Pancreas (tissue), 10 donors: ENCODE results near the gene OR4M2. TPM values are rescaled to one million over a fixed set of nuclear protein-coding genes. Genes with fewer than 3 reads are reported as not detected.
A peak's percentile ranks its signal among the peaks of the same experiment; 100 is the strongest.
"Not testable (repeated sequence)": the region's sequence is repeated elsewhere in the genome, so short reads cannot be mapped to it uniquely, and the experiment has no call there.

ENCODE experiments used
- ATAC-seq, 4 donors: fragments of 200-7000 bp; cut with Tn5 transposase; one replicate each; pipeline versions ENCODE4 v1.8.0 to v1.9.1; 2020; ENCODE audit warnings: mild to moderate bottlenecking in 4 of 4, moderate library complexity in 4 of 4
- DNase-seq, 6 donors: peaks; one replicate each; pipeline ENCODE4 v3.0.0-alpha.2; 2020
- FAIRE-seq: peaks from 2 replicates; lab custom pipeline; 2012; peaks lifted over from hg19 to GRCh38; lab: Jason Lieb, UNC
- H3K27ac ChIP-seq, 4 donors: fragments of 200-600 bp; sonication (generic); 1 replicate in 3 of 4; 2 replicates in 1 of 4; pipeline versions ENCODE4 v1.5.0 to v1.8.0; 2020
- H3K27me3 ChIP-seq, 4 donors: fragments of 200-600 bp; one replicate each; pipeline ENCODE4 v1.8.0; 2021
- H3K36me3 ChIP-seq, 3 donors: fragments of 200-600 bp; sonication (generic) in 1 of 3; one replicate each; pipeline versions ENCODE4 v1.5.0 to v1.8.0; 2020 to 2021
- H3K4me1 ChIP-seq, 3 donors: fragments of 200-600 bp; one replicate each; pipeline ENCODE4 v1.8.0; 2021
- H3K4me3 ChIP-seq, 4 donors: fragments of 200-600 bp; sonication (generic) in 2 of 4; one replicate each; pipeline versions ENCODE4 v1.5.0 to v1.8.0; 2020 to 2021
- H3K9me3 ChIP-seq, 4 donors: fragments of 200-600 bp; one replicate each; pipeline ENCODE4 v1.8.0; 2021
- WGBS, 2 donors: extraction: QIAGEN DNeasy Blood & Tissue Kit; methylation state at CpG; one replicate each; pipeline ENCODE4 v1.1.7; 2013; 5-methylcytosine and 5-hydroxymethylcytosine counted together
- intact Hi-C, 3 donors: fragments of 100-400 bp; cut with DNase I; formaldehyde crosslinking; loops; one replicate each; pipeline versions ENCODE4 v1.11.1 to v1.14.2; 2022
- polyA plus RNA-seq, 2 donors: library from polyadenylated mRNA; stranded (reverse); fragments of 200-250 nt; gene quantifications; one replicate each; pipeline ENCODE4 v1.2.3, GENCODE V29; 2013
- total RNA-seq, 6 donors: library from RNA; stranded (reverse); fragmentation: NEBNext Ultra II Directional in 4 of 6; extraction: Animal tissue kit (Norgen Biotek cat#: 25700) in 4 of 6; gene quantifications; one replicate each; pipeline versions ENCODE4 v1.2.1 to v1.2.4, GENCODE V29; 2021 to 2023
- donor health status: healthy with polysubstance abuse.
- donor health status: DM: no; HTN: no; CAD: no; lungs with moderate emphysema.
- donor health status: DM: no; HTN: no; CAD: no.
- donor health status: control.
- donor health status: control.
- donor health status: Bipolar disorder and iron deficiency.
- donor health status: DM: yes; HTN: yes; CAD: no.
- donor health status: DM: no; HTN: no; CAD: no.
- donor health status: DM: no; HTN: no; CAD: no.
- donor health status: DM: yes; HTN: yes; CAD: no.

The OR4M2 gene, protein sequence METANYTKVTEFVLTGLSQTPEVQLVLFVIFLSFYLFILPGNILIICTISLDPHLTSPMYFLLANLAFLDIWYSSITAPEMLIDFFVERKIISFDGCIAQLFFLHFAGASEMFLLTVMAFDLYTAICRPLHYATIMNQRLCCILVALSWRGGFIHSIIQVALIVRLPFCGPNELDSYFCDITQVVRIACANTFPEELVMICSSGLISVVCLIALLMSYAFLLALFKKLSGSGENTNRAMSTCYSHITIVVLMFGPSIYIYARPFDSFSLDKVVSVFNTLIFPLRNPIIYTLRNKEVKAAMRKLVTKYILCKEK
- total RNA-seq (not detected), polyA plus RNA-seq (not detected)

DNA sequence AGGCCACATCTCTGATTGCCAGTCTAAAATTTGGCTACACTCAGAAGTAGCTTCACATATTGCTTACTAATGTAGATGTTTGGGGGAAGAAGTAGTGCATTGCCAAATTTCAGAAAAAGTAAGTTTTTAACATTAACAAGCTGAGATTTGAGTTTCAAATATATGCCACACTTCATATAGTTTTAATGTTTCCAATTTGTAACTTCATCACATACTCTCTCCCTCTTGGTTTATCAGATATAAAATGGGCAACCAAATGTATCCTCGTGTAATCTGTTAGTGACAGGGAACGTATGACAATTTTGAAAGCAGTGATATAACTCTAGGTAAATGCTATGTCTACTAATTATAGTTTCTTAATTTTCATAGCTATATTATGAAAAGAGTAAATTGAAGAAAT lies at the start of gene OR4M2:
Gene OR4M2 (plus strand): TSS at position 301 of the 400 bp plus-strand sequence. CDS start 98 bp downstream, at position 399.
- WGBS, 2 donors, result no CpG with 5 or more reads among the region's 2 CpGs
- ATAC-seq, FAIRE-seq, DNase-seq, intact Hi-C loops, H3K9me3 ChIP-seq, H3K4me1 ChIP-seq, H3K27ac ChIP-seq, H3K4me3 ChIP-seq, H3K27me3 ChIP-seq, H3K36me3 ChIP-seq: not testable (repeated sequence)

DNA sequence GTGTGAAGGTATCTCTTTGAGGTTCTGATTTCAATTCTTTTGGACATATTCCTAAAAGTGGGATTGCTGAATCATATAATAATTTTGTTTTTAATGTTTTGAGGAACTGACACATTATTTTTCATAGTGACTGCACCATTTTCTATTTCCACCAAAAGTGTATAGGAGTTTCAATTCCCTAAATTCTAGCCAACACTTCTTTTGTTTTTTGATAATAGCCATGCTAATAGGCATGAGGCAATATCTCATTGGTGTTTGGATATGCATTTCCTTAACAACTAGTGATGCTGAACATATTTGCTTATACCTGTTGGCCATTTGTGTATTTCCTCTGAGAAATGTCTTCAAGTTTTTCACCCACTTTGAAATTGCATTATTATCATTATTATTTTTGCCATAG lies 11.1 kb upstream of the OR4M2 start:
- DNase-seq, H3K9me3 ChIP-seq, intact Hi-C loops, H3K4me3 ChIP-seq, H3K36me3 ChIP-seq, ATAC-seq, H3K27me3 ChIP-seq, FAIRE-seq, H3K27ac ChIP-seq, H3K4me1 ChIP-seq: not testable (repeated sequence)

DNA sequence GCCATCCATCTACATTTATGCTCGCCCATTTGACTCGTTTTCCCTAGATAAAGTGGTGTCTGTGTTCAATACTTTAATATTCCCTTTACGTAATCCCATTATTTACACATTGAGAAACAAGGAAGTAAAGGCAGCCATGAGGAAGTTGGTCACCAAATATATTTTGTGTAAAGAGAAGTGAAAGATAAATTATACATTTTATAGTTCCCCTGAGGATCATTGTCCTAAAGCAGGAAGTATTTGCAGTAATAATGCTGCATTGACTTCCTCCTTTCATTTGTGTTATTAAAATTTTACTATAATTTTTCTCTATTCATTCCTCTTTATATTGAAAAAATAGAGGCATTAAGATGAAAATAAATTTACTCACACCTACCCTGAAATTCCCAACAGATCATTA lies 1.1 kb downstream of the OR4M2 start:
- H3K4me3 ChIP-seq, H3K36me3 ChIP-seq, DNase-seq, ATAC-seq, FAIRE-seq, H3K27ac ChIP-seq, intact Hi-C loops, H3K4me1 ChIP-seq, H3K9me3 ChIP-seq, H3K27me3 ChIP-seq: not testable (repeated sequence)
- no CpG with 5 or more reads among the region's 3 CpGs for WGBS, 2 donors

DNA sequence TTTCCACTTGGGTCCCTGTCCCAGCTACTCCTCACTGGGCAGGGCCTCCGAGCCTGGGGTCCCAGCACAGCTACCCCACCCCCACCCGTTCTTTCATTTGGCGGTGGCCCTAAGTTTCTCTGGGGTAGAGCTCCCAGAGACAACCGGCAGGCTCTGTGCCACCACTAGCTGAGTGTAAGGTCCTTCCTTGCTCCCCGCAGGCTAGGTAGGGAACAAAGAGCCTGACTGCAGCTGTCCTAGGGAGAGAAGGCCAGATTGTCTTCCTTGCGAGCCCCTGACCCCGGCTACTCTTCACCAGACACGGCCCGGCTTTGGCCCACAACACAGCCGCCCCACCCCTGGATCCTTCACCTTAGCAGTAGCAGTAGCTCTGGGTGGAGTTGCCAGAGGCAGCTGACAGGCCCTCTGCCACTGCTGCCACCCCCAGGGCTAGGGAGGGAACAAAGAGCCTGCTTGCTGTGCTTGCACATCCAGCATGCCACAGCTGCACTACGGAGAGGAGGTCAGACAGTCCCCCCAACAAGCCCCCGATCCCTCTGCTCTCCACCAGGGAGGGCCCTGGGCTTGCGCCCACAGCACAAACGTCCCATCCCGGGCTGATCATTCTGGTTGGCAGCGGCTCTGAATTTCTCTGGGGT lies 18.4 kb downstream of the OR4M2 start:
- H3K27ac ChIP-seq, FAIRE-seq, intact Hi-C loops, H3K27me3 ChIP-seq, H3K9me3 ChIP-seq, H3K4me3 ChIP-seq, H3K4me1 ChIP-seq, H3K36me3 ChIP-seq, DNase-seq: not testable (repeated sequence)
- peak in 1 of 4 donors; percentile 57 for ATAC-seq
- WGBS, 2 donors, result 72% methylated on average over 4 of the region's 16 CpGs; no CpG with 5 or more reads in 1 of the 2 donors

DNA sequence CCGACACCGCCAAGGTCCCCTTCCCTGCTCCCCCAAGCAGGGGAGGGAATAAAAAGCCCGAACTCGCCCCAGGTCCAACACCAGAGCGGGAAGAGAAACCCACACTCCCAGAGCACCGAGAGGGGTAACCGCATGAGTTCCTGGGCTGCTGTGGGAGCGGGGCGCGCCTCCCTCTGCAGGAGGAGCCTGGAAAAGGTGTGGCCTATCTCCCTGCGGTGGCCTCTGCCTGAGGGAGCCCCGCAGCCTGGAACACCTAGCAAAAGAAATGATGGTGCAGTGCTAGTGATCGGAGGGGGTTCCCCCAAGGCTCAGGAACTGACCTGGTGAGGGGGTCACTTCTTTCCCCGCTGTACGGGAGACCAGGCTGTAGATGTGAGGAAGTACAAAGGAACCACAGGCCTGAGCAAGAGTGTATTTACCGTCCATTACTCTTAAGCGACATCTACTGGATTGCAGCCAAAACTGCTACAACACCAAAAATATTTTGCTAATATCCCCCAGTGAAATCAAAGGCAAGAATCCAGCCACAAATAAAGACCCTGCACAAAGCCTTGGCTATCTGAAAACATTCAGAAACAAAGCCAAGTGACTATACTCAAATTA lies 19.1 kb downstream of the OR4M2 start:
- H3K27ac ChIP-seq, H3K27me3 ChIP-seq, H3K4me1 ChIP-seq, DNase-seq, FAIRE-seq, H3K4me3 ChIP-seq, intact Hi-C loops, H3K36me3 ChIP-seq, H3K9me3 ChIP-seq: not testable (repeated sequence)
- peak in 1 of 4 donors; percentile 69 for ATAC-seq
- no CpG with 5 or more reads among the region's 17 CpGs for WGBS, 2 donors

DNA sequence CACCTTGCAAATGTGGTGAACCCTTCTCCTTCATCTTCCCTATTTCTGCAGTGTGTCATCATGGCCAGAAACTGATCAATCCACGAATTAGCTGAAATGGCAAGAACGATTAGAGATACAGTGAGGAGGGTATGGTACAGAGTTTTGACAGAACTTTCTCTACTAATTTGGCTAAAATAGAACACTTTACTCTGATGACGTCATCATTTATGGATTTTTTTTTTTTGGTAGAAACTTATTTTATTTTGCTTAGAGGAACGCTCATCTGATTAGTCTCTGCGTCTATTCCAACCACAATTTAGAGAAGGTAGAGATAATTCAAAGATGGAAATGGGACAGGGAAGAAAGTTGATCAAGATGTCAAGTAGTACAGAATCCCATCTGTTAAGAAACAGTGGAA lies 41.7 kb downstream of the OR4M2 start:
- H3K4me1 ChIP-seq, H3K9me3 ChIP-seq, H3K36me3 ChIP-seq, H3K4me3 ChIP-seq, FAIRE-seq, DNase-seq, H3K27me3 ChIP-seq, H3K27ac ChIP-seq, ATAC-seq, intact Hi-C loops: not testable (repeated sequence)
- WGBS, 2 donors, result 36 to 49% methylated on average over 4 to 5 of the region's 5 CpGs

Other genes with a start within 250 kb of the OR4M2 start
- not detected for gene POTEB, start 202.8 kb upstream of the OR4M2 start, total RNA-seq
- gene POTEB, start 202.8 kb upstream of the OR4M2 start, polyA plus RNA-seq, result not detected